Cardiac muscle cell (in vitro differentiated cells and primary cell): ENCODE results near the gene GGCT. TPM values are rescaled to one million over a fixed set of nuclear protein-coding genes. Genes with fewer than 3 reads are reported as not detected.
A peak's percentile ranks its signal among the peaks of the same experiment; 100 is the strongest.

Experiments used
- DNase-seq, 2 donors: peaks; one replicate each; pipeline versions ENCODE4 v3.0.0 to v3.0.0-alpha.2; 2010 to 2017; ENCODE audit warnings: low read depth in 1 of 2, low spot score in 1 of 2
- H3K27ac ChIP-seq: fragments of 200-600 bp; sonication (generic); 2 replicates; pipeline ENCODE4 v1.5.1; 2016
- H3K27me3 ChIP-seq: fragments of 200-600 bp; sonication (generic); 2 replicates; pipeline ENCODE4 v1.6.0; 2016; ENCODE audit warnings: control low read depth
- H3K36me3 ChIP-seq: fragments of 200-600 bp; sonication (generic); 2 replicates; pipeline ENCODE4 v1.5.1; 2016; ENCODE audit warnings: control low read depth
- H3K4me1 ChIP-seq: fragments of 200-600 bp; sonication (generic); 2 replicates; pipeline ENCODE4 v1.8.1; 2017; ENCODE audit warnings: low read depth, mild to moderate bottlenecking, mixed run types
- H3K4me3 ChIP-seq: fragments of 200-600 bp; sonication (generic); 2 replicates; pipeline ENCODE4 v1.5.1; 2016; ENCODE audit warnings: mild to moderate bottlenecking
- H3K9me3 ChIP-seq: fragments of 200-600 bp; sonication (generic); 2 replicates; pipeline ENCODE4 v1.5.1; 2017; ENCODE audit warnings: low read depth, mild to moderate bottlenecking, control low read depth
- polyA plus RNA-seq: library from polyadenylated mRNA; unstranded; fragments of >200 nt; fragmentation: Nextera tagmentation; extraction: Ambion mirVana; gene quantifications from 2 replicates; pipeline ENCODE4 v1.2.1, GENCODE V29; 2016
- total RNA-seq: library from RNA; depleted of rRNA; stranded (reverse); fragments of >200 nt; gene quantifications from 2 replicates; pipeline ENCODE4 v1.2.3, GENCODE V29; 2016
- TF ChIP-seq, protein P1 (sequence below): IDR thresholded peaks from 2 replicates; pipeline ENCODE4 v1.5.1; 2012; ENCODE audit warnings: low read depth, mild to moderate bottlenecking, low read length

The GGCT gene
- total and polyA plus RNA-seq, 2 experiments from 2014 or later = 49.8 to 81.2 TPM

DNA sequence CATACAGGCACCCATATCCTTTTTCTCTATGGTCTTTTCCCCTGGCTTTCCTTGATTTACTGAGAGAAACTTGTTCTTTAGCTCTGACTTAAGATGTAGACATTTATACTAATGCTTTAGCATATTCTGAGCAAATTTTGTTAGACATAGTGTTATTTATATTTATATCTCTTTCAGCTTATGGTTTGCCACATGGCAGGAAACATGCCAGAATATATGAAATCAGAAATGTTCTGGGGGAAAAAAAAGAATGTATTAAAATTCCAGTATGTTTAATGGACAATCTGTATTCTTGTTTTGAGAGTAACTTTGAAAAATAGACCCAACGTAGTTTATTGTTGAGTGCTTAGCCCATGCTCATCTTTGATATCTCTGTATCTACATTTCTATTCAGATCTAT is 10.1 kb upstream of the GGCT start:
- Histone ChIP-seq H3K27me3 (no peaks in the 10 kb centered on the region), H3K36me3 (no peaks in the 10 kb centered on the region), H3K4me3 (no peak overlapping the region), H3K9me3 (no peaks in the 10 kb centered on the region), H3K4me1 (peaks cover 7% of the 10 kb centered on the region), H3K27ac (no peak overlapping the region)
- TF ChIP-seq, protein P1, sequence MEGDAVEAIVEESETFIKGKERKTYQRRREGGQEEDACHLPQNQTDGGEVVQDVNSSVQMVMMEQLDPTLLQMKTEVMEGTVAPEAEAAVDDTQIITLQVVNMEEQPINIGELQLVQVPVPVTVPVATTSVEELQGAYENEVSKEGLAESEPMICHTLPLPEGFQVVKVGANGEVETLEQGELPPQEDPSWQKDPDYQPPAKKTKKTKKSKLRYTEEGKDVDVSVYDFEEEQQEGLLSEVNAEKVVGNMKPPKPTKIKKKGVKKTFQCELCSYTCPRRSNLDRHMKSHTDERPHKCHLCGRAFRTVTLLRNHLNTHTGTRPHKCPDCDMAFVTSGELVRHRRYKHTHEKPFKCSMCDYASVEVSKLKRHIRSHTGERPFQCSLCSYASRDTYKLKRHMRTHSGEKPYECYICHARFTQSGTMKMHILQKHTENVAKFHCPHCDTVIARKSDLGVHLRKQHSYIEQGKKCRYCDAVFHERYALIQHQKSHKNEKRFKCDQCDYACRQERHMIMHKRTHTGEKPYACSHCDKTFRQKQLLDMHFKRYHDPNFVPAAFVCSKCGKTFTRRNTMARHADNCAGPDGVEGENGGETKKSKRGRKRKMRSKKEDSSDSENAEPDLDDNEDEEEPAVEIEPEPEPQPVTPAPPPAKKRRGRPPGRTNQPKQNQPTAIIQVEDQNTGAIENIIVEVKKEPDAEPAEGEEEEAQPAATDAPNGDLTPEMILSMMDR = no peak
- DNase-seq = no peak

DNA sequence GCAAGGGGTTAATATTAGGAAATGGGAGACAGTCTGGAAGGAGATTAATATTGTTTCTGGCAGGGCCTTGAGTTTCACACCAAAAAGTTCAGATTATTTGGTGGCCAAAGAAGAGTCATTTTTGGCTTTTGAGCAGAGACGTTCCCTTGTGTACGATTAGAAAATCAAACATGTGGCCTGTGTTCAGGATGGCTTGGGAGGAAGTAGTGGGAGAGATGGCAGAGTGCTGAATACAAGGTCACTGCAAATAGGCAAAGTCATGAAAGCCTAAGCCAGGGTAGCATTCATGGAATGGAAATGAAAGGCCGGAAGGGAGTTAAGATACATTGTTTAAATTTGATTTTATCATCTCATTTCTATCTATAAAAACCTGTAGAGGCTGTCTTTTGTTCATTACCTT is 9.5 kb upstream of the GGCT start:
- no peaks in the 10 kb centered on the region for H3K27me3 ChIP-seq
- no peaks in the 10 kb centered on the region for H3K9me3 ChIP-seq
- H3K4me3 ChIP-seq = no peak overlapping the region
- TF ChIP-seq, protein P1 = no peak
- no peak overlapping the region for H3K27ac ChIP-seq
- no peak for DNase-seq
- H3K36me3 ChIP-seq = no peaks in the 10 kb centered on the region
- H3K4me1 ChIP-seq = peaks cover 7% of the 10 kb centered on the region

DNA sequence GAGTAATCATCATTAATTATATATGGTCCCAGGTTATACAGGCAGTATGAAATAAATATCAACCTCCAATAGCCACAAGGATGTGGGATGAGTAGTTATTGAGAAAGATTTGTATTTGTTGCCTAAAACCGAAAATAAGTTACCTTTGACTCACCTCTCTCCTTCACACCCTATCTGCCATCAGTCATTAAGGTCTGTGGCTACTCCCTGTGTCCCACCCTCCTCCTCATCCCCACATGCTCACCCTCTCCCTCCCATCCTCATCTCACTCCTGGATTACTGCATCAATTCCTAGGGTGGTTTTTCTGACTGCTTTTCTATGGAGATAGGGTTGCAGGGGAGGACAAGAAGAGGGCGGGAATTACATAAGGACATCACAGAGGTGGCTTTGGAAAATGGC is 9.1 kb upstream of the GGCT start:
- H3K4me3 ChIP-seq = no peak overlapping the region
- no peak overlapping the region for H3K27ac ChIP-seq
- H3K36me3 ChIP-seq = no peaks in the 10 kb centered on the region
- DNase-seq = no peak
- peaks cover 7% of the 10 kb centered on the region for H3K4me1 ChIP-seq
- H3K9me3 ChIP-seq = no peaks in the 10 kb centered on the region
- no peaks in the 10 kb centered on the region for H3K27me3 ChIP-seq
- TF ChIP-seq, protein P1 = no peak

DNA sequence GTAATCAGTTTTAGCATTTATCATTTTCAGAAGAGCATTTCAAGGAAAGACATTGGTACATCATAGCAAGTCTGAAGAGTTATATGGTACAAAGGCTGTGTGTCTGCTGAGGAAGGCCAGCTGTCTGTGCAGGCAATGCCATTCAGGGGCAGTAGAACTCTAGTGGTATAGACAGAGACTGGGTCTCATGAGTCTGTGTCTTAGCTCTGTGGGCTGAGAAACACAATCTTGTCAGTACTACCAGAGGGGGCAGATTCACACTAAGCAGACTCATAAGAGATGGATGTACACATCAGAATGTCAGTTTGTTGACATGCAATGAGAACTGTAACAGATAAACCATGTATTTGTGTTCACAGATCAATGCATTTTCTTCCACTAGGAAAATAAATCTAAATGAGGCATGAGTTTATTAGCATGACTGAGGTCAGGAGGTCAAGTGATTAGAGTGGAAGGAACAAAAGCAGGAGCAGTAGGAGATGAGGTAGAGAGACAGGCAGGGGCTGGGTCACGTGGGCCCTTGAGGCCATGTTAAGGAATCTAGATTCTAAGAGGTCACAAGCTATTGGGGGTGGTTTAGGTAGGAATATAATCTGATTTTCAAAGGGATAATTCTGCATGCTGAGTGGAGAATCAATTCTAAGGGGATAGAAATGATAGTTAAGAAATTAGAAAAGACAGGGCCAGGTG is 7.5 kb upstream of the GGCT start:
- no peaks in the 10 kb centered on the region for H3K27me3 ChIP-seq
- H3K27ac ChIP-seq = peak overlapping the region; percentile 10
- no peaks in the 10 kb centered on the region for H3K9me3 ChIP-seq
- no peak overlapping the region for H3K4me3 ChIP-seq
- H3K36me3 ChIP-seq = no peaks in the 10 kb centered on the region
- TF ChIP-seq, protein P1 = no peak
- no peak for DNase-seq
- H3K4me1 ChIP-seq = peaks cover 7% of the 10 kb centered on the region

DNA sequence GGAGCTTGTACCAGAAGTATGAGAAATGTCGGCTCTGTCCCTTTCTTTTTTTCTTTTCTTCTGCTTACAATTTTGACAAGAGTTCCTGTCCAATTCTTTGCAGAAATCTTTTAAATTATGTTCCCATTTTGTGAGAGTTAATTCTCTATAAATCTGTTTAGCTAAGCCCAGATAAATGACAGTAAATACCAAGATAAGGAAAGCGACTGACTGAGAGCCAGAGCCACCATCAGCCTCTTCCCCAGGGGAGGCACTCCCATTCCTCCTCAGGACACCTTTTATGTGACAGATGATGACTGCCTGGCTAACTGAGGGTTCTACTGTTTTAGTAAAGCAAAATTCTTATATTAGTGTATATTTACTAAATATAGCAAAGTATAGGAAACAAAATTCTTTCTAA is 6.9 kb upstream of the GGCT start:
- TF ChIP-seq, protein P1 = no peak
- DNase-seq = no peak

More for the DNA sequence above, 6.9 kb upstream of the GGCT start:
- H3K4me3 ChIP-seq = no peak overlapping the region
- peaks cover 7% of the 10 kb centered on the region for H3K4me1 ChIP-seq
- H3K27me3 ChIP-seq = no peaks in the 10 kb centered on the region
- H3K9me3 ChIP-seq = no peaks in the 10 kb centered on the region
- H3K36me3 ChIP-seq = no peaks in the 10 kb centered on the region
- H3K27ac ChIP-seq = no peak overlapping the region
